HG03280 (cell line): ENCODE results near the gene CPLX4.
"Not testable (repeated sequence)": the region's sequence is repeated elsewhere in the genome, so short reads cannot be mapped to it uniquely, and the experiment has no call there.

Experiments used
- ATAC-seq: cut with Tn5 transposase; IDR thresholded peaks from one replicate; pipeline ENCODE4 v1.9.1; 2021; ENCODE audit warnings: mild to moderate bottlenecking, moderate library complexity; ENCODE audit not compliant: unreplicated experiment

CPLX4 gene

GRCh38 chr18:59271606-59272220 is 46.7 kb downstream of the CPLX4 start:
- ATAC-seq: no peak

GRCh38 chr18:59270689-59271257 is 47.7 kb downstream of the CPLX4 start:
- no peak for ATAC-seq

- no peak for ATAC-seq
These were observed 48.8 kb downstream of the CPLX4 start for GRCh38 chr18:59269563-59270119.

GRCh38 chr18:59268721-59269562 is 49.5 kb downstream of the CPLX4 start:
- ATAC-seq: peak; percentile 42

GRCh38 chr18:59268127-59268720 is 50.2 kb downstream of the CPLX4 start:
- no peak for ATAC-seq

- no peak for ATAC-seq
These were observed 50.8 kb downstream of the CPLX4 start for GRCh38 chr18:59267503-59268126.

- no peak for ATAC-seq
These were observed 51.5 kb downstream of the CPLX4 start for GRCh38 chr18:59266886-59267502.

- ATAC-seq: no peak
These were observed 52.0 kb downstream of the CPLX4 start for GRCh38 chr18:59266459-59266858.

GRCh38 chr18:59265974-59266369 is 52.5 kb downstream of the CPLX4 start:
- ATAC-seq: no peak

- peak; percentile 63 for ATAC-seq
These were observed 53.0 kb downstream of the CPLX4 start for GRCh38 chr18:59265246-59265973.

GRCh38 chr18:59264651-59265245 is 53.7 kb downstream of the CPLX4 start:
- no peak for ATAC-seq

- no peak for ATAC-seq
These were observed 54.3 kb downstream of the CPLX4 start for GRCh38 chr18:59264121-59264571.

- ATAC-seq: no peak
These were observed 54.8 kb downstream of the CPLX4 start for GRCh38 chr18:59263661-59264060.

- not testable (repeated sequence) for ATAC-seq
These were observed 56.2 kb downstream of the CPLX4 start for GRCh38 chr18:59262243-59262642.

- ATAC-seq: not testable (repeated sequence)
These were observed 56.6 kb downstream of the CPLX4 start for GRCh38 chr18:59261842-59262241.

GRCh38 chr18:59255491-59255890 is 63.0 kb downstream of the CPLX4 start:
- ATAC-seq: not testable (repeated sequence)

- no peak for ATAC-seq
These were observed 69.2 kb downstream of the CPLX4 start for GRCh38 chr18:59249199-59249774.

GRCh38 chr18:59246796-59247195 is 71.7 kb downstream of the CPLX4 start:
- ATAC-seq: no peak
